B cell (primary cell): ENCODE data around the gene TM9SF2. TPM values are rescaled to one million over a fixed set of nuclear protein-coding genes. Genes with fewer than 3 reads are reported as not detected.
A peak's percentile ranks its signal among the peaks of the same experiment; 100 is the strongest.

Source experiments
- ATAC-seq: fragments of 200-7000 bp; cut with Tn5 transposase; one replicate; pipeline ENCODE4 v1.10.0; 2021; ENCODE audit warnings: low read depth, mild to moderate bottlenecking, moderate number of reproducible peaks, moderate library complexity
- CTCF ChIA-PET: fragments of 350-600 bp; sonication (Branson Sonifier 250); formaldehyde crosslinking; loops from one replicate; lab custom pipeline; 2021; ENCODE audit warnings: antibody characterized with exemption, inconsistent platforms; lab: Charles Lee
- POLR2A ChIA-PET: fragments of 350-600 bp; sonication (Branson Sonifier 250); formaldehyde crosslinking; loops from one replicate; lab custom pipeline; 2021; ENCODE audit warnings: antibody characterized with exemption; lab: Charles Lee
- DNase-seq: peaks from one replicate; pipeline ENCODE4 v3.0.0; 2013
- H2AFZ ChIP-seq: 2 replicates; pipeline ENCODE4 v1.6.1; 2012; ENCODE audit warnings: mild to moderate bottlenecking, low read depth, low read length; ENCODE audit not compliant: insufficient read depth, poor library complexity, severe bottlenecking
- H3K27ac ChIP-seq, 2 donors: 1 replicate in 1 of 2; 2 replicates in 1 of 2; pipeline ENCODE4 v1.5.1; 2012 to 2013; ENCODE audit warnings: low read length in 2 of 2, mild to moderate bottlenecking in 2 of 2, moderate library complexity in 1 of 2
- H3K27me3 ChIP-seq, 4 experiments: fragments of 200-600 bp in 1 of 4; sonication (generic) in 1 of 4; replicated peaks in 1 of 4; 1 replicate in 2 of 4; 2 replicates in 2 of 4; pipeline versions ENCODE4 v1.6.1 to v1.7.0; 2013 to 2016; ENCODE audit warnings: low read length in 3 of 4, mild to moderate bottlenecking in 2 of 4, mixed read lengths in 1 of 4, moderate library complexity in 1 of 4; ENCODE audit not compliant: insufficient read depth in 4 of 4, control insufficient read depth in 3 of 4; ENCODE audit errors: control extremely low read depth in 1 of 4
- H3K36me3 ChIP-seq, 2 experiments: replicated peaks in 1 of 2; 1 replicate in 1 of 2; 2 replicates in 1 of 2; pipeline versions ENCODE4 v1.6.1 to v1.7.1; 2013; ENCODE audit warnings: low read length in 1 of 2; ENCODE audit not compliant: insufficient read depth in 2 of 2, control insufficient read depth in 1 of 2; ENCODE audit errors: control extremely low read depth in 1 of 2, extremely low read depth in 1 of 2
- H3K4me1 ChIP-seq, 2 donors: fragments of 200-600 bp in 1 of 2; sonication (generic) in 1 of 2; 1 replicate in 1 of 2; 2 replicates in 1 of 2; pipeline versions ENCODE4 v1.5.1 to v1.6.1; 2013 to 2017; ENCODE audit warnings: low read length in 2 of 2; ENCODE audit not compliant: control insufficient read depth in 2 of 2, insufficient read depth in 2 of 2
- H3K4me2 ChIP-seq: replicated peaks from 2 replicates; pipeline ENCODE3; 2012; ENCODE audit warnings: mild to moderate bottlenecking, low read depth, low read length; ENCODE audit not compliant: poor library complexity, severe bottlenecking
- H3K4me3 ChIP-seq, 5 experiments: fragments of 200-600 bp in 1 of 5; sonication (generic) in 1 of 5; 1 replicate in 3 of 5; 2 replicates in 2 of 5; pipeline versions ENCODE4 v1.5.1 to v1.7.0; 2011 to 2016; ENCODE audit warnings: low read length in 4 of 5, mild to moderate bottlenecking in 4 of 5, low read depth in 2 of 5, control low read depth in 1 of 5, moderate library complexity in 1 of 5; ENCODE audit not compliant: insufficient read depth in 1 of 5; ENCODE audit errors: control extremely low read depth in 1 of 5, extremely low read depth in 1 of 5
- H3K79me2 ChIP-seq: fragments of 200-600 bp; sonication (generic); one replicate; pipeline ENCODE4 v1.6.0; 2016; ENCODE audit warnings: low read length; ENCODE audit not compliant: control insufficient read depth, insufficient read depth
- H3K9ac ChIP-seq: fragments of 200-600 bp; sonication (generic); 2 replicates; pipeline ENCODE4 v1.6.1; 2017; ENCODE audit warnings: mild to moderate bottlenecking, low read length, moderate library complexity
- H3K9me3 ChIP-seq, 3 donors: one replicate each; pipeline versions ENCODE4 v1.6.1 to v1.7.1; 2013; ENCODE audit warnings: low read length in 2 of 3; ENCODE audit not compliant: control insufficient read depth in 2 of 3, insufficient read depth in 1 of 3; ENCODE audit errors: control extremely low read depth in 1 of 3
- H4K20me1 ChIP-seq: 2 replicates; pipeline ENCODE4 v1.6.0; 2012; ENCODE audit warnings: mild to moderate bottlenecking, low read length; ENCODE audit not compliant: insufficient read depth, control insufficient read depth, poor library complexity, severe bottlenecking
- H3K27ac Mint-ChIP-seq: one replicate; pipeline ENCODE4 v1.8.0; 2021; ENCODE audit warnings: mixed read lengths
- H3K27me3 Mint-ChIP-seq: one replicate; pipeline ENCODE4 v1.8.0; 2021; ENCODE audit warnings: mixed read lengths
- H3K4me1 Mint-ChIP-seq: one replicate; pipeline ENCODE4 v1.8.0; 2021; ENCODE audit warnings: mixed read lengths
- H3K4me3 Mint-ChIP-seq: one replicate; pipeline ENCODE4 v1.8.0; 2021; ENCODE audit warnings: mixed read lengths
- H3K9me3 Mint-ChIP-seq: one replicate; pipeline ENCODE4 v1.8.0; 2022; ENCODE audit warnings: mixed read lengths; ENCODE audit not compliant: insufficient read depth
- EZH2 ChIP-seq: IDR thresholded peaks from 2 replicates; pipeline ENCODE4 v1.6.1; 2012; ENCODE audit warnings: borderline replicate concordance, low read depth, mild to moderate bottlenecking, moderate library complexity, low read length; ENCODE audit not compliant: insufficient read depth, poor library complexity, severe bottlenecking
- WGBS: methylation state at CpG from one replicate; pipeline ENCODE4 v1.1.5; 2013; ENCODE audit warnings: missing lambda C conversion rate; ENCODE audit not compliant: insufficient coverage; 5-methylcytosine and 5-hydroxymethylcytosine counted together
- intact Hi-C: fragments of 100-400 bp; cut with micrococcal nuclease; formaldehyde crosslinking; loops from one replicate; pipeline ENCODE4 v1.10.0; 2022
- polyA plus RNA-seq: library from polyadenylated mRNA; depleted of rRNA; stranded (reverse); fragments of >200 nt; gene quantifications from 2 replicates; pipeline ENCODE4 v1.2.3, GENCODE V29; 2012
- total RNA-seq, 2 donors: library from RNA; stranded (reverse); fragments of 120-200 nt in 1 of 2; gene quantifications; 1 replicate in 1 of 2; 2 replicates in 1 of 2; pipeline versions ENCODE4 v1.2.3 to v1.2.4, GENCODE V29; 2013 to 2022
- TF ChIP-seq, protein P1 (sequence below): fragments of 200-600 bp; IDR thresholded peaks from one replicate; pipeline ENCODE4 v1.8.0; 2022; ENCODE audit warnings: antibody characterized with exemption, mild to moderate bottlenecking

The TM9SF2 gene
- total and polyA plus RNA-seq, 2 donors (not counting 1 experiment from before 2014, with no cell fraction given), result 20.2 to 63.6 TPM

DNA sequence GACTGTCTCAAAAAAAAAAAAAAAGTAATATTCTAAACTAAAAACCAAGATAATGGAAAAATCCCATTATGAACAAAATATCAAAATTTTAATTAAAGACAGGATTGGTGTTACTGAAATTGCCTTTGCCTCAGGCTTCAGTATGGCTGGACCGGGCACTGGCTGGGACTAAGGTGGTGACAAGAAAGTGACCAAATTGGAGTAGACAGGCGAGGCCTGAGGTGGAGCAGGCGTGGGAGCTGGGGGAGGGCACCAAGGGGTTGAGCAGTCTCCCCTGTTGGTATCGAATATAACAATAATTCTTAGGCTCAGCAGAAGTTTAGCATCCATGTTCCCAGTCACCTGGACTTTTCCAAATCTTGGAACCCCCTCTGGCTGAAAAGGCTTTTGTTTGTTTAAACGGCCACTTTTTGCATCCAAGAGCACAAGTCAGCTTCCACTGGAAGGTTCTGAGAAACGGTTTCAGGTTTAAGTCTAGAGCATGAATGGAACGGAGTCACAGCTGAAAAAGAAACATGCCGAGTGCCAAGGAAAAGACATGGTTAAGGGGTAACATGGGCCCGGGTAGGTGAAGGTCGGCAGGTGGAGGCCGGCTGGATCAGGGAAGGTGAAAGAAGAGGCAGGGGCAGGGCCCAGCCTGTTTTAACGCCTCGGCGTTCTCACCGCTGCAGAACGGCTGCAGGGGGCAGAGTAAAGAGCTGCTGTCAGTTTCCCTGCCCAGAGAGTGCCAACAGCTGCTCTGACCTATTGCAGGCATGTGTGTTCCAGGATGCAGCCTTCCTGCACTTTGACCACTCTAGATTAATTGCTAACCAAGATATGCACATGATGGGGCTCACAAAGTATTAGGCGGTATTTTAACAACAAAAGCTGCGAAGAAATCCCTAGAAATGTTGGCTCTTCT, 104.4 kb downstream of the TM9SF2 start:
- peak overlapping the region; percentile 98 for H3K4me3 Mint-ChIP-seq
- ChIA-PET CTCF (interaction anchor here (0.6 to 2.5 kb wide), 12 partner anchors 9 to 336 kb away, joined by 3 to 12 read pairs (median 4); no protein-coding TSS in a partner anchor), POLR2A (interaction anchor here (0.5 to 1.6 kb wide), 8 partner anchors 28 to 1007 kb away, joined by 3 to 5 read pairs (median 3); no protein-coding TSS in a partner anchor)
- Histone ChIP-seq H4K20me1 (no peaks in the 10 kb centered on the region), H3K9ac (peak overlapping the region; percentile 83), H3K36me3 (no peaks in the 10 kb centered on the region), H3K27ac (peak overlapping the region in 1 of 2 donors; percentile 46), H3K4me2 (peak overlapping the region; percentile 95), H3K27me3 (no peaks in the 10 kb centered on the region), H3K79me2 (no peaks in the 10 kb centered on the region), H3K4me3 (peak overlapping the region; percentile 56 to 98 (median 78)), H3K9me3 (no peaks in the 10 kb centered on the region), H3K4me1 (peaks cover 13 to 26% of the 10 kb centered on the region in 2 donors), H2AFZ (peak overlapping the region; percentile 95)
- TF ChIP-seq, protein P1, sequence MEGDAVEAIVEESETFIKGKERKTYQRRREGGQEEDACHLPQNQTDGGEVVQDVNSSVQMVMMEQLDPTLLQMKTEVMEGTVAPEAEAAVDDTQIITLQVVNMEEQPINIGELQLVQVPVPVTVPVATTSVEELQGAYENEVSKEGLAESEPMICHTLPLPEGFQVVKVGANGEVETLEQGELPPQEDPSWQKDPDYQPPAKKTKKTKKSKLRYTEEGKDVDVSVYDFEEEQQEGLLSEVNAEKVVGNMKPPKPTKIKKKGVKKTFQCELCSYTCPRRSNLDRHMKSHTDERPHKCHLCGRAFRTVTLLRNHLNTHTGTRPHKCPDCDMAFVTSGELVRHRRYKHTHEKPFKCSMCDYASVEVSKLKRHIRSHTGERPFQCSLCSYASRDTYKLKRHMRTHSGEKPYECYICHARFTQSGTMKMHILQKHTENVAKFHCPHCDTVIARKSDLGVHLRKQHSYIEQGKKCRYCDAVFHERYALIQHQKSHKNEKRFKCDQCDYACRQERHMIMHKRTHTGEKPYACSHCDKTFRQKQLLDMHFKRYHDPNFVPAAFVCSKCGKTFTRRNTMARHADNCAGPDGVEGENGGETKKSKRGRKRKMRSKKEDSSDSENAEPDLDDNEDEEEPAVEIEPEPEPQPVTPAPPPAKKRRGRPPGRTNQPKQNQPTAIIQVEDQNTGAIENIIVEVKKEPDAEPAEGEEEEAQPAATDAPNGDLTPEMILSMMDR, result no peak
- TF ChIP-seq EZH2, result no peak
- no peak for DNase-seq
- 26% methylated on average over 13 of the region's 18 CpGs for WGBS
- H3K9me3 Mint-ChIP-seq, result no peaks in the 10 kb centered on the region
- intact Hi-C loops, result loop anchor here (1.0 to 10.0 kb wide), 8 partner anchors 62 to 1067 kb away; partner anchors contain the start of genes GPR18, PCCA and TMTC4
- ATAC-seq, result peak; percentile 50
- peak overlapping the region; percentile 90 for H3K27ac Mint-ChIP-seq
- H3K27me3 Mint-ChIP-seq, result no peaks in the 10 kb centered on the region
- peaks cover 41% of the 10 kb centered on the region for H3K4me1 Mint-ChIP-seq
